DMS 273 treated with DMSO at 0.1 percent for 48 hours (cell line): ENCODE results near the gene SHF.
"Not testable (repeated sequence)": the region's sequence is repeated elsewhere in the genome, so short reads cannot be mapped to it uniquely, and the experiment has no call there.

Source experiments
- DNase-seq: peaks from one replicate; lab custom pipeline; 2025; lab: John Stamatoyannopoulos, UW

SHF gene

GRCh38 chr15:45146405-45146804 is 41.4 kb downstream of the SHF start:
- no peak for DNase-seq

DNA sequence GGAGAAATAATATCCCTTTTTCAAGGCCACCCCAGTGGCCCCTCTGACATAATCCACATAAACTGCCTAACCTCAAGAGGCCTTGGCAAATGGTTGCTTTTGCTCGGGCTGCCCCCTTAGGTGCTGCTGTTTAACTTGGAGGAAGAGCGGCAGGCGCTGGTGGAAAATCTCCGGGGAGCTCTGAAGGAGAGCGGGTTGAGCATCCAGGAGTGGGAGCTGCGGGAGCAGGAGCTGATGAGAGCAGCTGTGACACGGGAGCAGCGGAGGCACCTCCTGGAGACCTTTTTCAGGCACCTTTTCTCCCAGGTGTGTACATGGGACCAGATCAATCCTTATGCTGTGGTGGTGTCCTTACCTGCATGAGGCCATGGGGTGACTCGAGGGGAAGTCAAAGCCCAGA is 43.0 kb downstream of the SHF start:
- DNase-seq = no peak

DNA sequence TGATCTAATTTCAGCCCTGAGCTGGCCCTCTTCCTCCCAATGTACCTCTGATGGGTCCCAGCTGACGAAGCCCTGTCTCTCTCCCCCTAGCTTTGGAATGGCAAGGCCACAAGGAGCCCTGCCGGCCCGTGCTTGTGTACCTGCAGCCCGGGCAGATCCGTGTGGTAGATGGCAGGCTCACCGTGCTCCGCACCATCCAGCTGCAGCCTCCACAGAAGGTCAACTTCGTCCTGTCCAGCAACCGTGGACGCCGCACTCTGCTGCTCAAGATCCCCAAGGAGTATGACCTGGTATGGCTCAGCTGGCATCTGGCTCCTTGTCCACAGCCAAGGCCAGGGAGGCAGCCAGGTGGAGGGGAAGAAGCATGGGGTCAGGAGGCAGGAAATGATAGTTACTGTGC is 43.8 kb downstream of the SHF start:
- no peak for DNase-seq

GRCh38 chr15:45143056-45143455 is 44.7 kb downstream of the SHF start:
- no peak for DNase-seq

DNA sequence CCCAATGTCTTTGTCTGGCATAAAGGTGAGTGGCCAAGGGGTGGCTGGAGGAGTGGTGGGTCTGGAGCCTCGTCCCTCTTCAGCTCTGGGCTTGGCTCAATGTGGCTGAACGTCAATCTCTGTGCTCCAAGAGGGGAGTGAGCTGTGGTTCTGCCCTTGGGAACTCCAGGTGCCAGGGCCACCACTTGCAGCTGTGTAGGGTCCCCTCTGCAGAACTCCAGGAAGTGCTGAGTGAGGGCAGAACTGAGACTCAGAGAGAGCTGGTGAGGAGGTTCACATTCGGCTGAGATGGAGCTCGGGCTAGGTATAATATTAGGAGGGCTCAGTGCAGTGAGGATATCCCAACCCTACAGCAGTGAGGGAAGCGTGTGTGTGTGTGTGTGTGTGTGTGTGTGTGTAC is 46.4 kb downstream of the SHF start:
- no peak for DNase-seq

DNA sequence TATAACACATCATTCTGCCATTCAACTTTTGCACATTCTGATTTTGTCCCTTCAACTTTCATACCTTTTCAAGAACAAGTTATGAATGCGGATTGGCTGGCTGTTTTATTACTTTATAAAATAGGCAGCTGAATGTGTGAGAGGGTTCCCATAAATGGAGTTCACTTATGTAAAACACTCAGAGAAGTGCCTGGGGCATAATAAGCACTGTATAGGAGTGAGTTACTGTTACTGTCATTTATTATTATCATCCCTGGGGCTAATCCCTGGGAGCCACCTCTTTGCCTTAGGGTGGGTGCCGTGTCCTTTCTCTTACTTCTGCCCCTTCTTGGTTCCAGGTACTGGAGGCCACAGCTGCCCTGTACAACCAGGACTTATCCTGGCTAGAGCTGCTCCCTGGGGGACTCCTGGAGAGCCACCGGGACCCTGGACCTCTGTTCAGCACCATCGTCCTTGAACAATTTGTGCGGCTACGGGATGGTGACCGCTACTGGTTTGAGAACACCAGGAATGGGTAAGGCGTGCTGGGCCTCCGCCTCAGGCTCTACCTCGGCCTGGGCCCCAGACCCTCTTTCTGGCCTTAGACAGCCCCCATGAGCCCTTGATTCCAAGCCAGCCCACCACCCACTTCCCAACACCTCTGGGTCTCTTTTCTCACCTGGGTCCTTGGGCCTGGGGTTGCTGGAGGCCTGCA is 47.1 kb downstream of the SHF start:
- no peak for DNase-seq

GRCh38 chr15:45139770-45140169 is 48.0 kb downstream of the SHF start:
- DNase-seq = no peak

DNA sequence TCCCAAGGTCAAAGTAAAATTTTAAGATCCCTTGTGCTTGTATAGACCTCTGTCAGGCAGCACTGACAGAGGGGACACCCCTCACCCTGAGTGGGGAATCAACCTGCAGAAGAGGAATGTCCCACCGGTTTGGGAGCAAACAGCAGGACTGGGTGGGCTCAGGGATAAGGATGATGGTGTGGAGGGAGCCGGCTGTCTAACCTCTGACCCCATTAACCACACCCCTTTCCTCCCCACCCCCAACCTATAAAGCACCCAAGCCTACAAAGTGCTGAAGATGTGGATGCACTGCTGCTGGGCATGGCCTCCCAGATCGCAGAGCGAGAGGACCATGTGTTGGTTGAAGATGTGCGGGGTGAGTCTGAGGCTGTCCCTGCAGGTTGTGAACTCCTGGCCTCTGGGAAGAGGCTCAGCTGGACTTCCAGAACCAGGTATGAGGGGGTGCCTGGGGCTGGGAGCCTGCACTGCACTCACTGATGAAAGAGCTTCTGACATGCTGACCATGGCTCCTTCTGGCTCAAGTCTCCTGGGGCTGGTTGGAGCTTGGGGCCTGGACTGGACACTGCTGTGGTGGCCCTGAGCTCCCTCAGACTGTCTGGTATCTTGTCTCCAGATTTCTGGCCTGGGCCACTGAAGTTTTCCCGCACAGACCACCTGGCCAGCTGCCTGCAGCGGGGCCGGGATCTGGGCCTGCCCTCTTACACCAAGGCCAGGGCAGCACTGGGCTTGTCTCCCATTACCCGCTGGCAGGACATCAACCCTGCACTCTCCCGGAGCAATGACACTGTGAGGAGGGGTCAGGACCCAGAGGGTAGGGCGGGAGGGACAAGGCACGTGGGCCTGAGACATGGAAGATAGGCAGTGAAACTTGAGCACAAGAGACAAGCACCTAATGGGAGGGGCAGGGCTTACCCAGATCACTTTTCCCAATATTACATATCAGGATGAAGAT is 48.7 kb downstream of the SHF start:
- no peak for DNase-seq

DNA sequence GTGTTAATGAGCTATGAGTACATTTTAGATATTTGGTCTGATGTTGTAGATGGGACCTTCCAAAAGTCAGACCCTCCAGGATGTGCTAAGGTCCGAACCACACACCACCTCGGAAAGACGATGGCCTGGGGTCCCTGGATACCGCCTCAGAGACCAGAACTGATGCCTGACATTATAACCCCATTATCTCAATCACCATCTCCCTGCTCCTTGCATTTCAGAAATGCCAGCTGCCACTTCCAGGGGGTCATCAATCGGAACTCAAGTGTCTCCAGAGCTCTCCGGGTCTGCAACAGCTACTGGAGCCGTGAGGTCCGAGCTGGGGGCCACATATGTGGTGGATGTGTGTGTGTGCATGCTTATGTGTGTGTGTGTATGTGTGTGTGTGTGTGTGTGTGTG is 50.1 kb downstream of the SHF start:
- no peak for DNase-seq

GRCh38 chr15:45136378-45136764 is 51.4 kb downstream of the SHF start:
- DNase-seq = no peak

DNA sequence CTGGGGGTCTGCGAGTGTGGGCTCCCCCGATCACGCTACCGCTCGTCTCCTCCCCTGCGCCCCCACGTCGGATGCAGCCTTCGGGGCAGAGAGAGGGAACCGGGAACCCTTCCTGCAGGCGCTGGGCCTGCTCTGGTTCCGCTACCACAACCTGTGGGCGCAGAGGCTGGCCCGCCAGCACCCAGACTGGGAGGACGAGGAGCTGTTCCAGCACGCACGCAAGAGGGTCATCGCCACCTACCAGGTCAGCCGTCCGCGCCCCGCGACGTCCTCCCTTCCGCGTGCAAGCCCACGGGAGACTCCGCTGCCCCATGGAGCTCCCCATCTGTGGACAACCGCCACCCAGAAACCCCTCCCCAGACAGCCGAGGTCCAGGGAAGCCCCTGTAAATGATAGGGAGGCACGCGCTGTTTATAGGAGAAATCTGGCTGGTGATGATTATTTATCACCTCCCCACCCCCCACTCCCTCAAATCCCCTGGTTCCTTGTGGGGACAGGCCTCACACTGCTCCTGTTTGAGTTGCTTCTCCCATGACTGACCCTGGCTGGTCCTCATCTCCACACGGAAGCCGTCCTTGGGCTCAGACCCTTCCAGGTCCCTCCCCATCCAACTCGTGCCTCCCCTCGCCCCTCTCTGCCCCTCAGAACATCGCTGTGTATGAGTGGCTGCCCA is 51.9 kb downstream of the SHF start:
- not testable (repeated sequence) for DNase-seq

DNA sequence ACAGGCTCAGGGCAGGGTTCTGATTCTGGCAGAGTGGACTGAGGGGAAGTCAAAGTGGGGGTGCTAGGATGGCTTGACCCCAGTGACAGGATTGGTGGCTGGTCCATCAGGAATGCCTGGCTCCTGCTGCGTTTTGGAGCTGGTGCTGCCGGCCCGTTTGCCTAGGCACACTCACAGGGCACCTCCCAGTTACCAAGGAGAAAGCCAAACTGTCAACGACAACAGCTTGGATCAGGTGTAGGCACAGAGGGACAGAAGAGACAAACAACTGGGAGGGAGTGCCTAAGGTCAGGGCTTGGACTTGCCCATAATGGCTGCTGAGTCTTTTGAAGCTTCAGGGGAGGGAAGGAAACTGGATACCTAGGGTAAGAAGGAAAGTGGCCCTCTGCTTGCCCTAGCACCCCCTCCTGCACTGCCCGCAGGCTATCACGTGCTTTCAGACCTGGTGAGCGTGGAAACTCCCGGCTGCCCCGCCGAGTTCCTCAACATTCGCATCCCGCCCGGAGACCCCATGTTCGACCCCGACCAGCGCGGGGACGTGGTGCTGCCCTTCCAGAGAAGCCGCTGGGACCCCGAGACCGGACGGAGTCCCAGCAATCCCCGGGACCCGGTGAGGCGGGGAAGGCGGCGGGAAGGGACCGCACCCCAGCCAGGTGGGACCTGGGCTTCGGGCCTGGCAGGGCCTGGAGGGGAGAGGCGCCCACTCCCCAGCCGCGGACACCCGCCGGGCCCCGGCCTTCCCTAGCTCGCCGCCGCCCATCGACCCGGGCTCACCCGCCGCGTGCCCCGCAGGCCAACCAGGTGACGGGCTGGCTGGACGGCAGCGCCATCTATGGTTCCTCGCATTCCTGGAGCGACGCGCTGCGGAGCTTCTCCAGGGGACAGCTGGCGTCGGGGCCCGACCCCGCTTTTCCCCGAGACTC is 52.8 kb downstream of the SHF start:
- no peak for DNase-seq

- DNase-seq = no peak
Observed at GRCh38 chr15:45134046-45134445, 53.7 kb downstream of the SHF start.

GRCh38 chr15:45133561-45133920 is 54.2 kb downstream of the SHF start:
- no peak for DNase-seq

DNA sequence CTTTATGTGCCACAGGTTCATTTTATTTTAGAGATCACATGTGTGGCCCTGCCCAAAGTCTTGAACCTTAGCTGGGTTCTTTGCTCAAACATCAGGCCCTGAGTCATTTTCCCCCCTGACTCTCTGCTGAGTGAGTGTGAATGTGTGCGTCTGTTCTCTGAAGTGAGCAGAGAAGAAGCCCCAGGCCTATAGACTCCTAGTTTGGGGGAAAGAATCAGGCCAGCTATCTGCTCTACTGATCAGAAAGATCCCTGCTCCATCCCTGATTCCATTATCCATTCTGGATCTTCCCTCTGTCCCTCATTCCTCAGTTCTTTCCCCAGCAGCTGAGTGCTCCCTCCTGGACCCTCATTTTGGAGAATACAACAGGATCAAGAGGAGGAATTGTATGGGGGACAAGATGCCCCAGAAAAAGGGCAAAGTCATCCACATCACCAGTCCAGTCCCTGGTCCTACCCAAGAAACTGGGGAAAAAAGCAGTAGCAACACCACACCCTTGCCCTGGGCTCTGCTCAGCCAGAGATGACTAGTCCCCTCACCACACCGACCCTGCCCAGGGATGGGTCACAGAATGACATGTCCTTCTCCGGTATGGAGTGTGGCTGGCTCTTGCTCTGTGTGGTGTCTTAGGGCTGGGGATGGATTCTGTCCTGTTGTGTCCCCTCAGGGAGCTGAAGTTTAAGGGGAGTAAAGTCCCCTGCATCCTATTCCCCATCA is 54.8 kb downstream of the SHF start:
- no peak for DNase-seq

DNA sequence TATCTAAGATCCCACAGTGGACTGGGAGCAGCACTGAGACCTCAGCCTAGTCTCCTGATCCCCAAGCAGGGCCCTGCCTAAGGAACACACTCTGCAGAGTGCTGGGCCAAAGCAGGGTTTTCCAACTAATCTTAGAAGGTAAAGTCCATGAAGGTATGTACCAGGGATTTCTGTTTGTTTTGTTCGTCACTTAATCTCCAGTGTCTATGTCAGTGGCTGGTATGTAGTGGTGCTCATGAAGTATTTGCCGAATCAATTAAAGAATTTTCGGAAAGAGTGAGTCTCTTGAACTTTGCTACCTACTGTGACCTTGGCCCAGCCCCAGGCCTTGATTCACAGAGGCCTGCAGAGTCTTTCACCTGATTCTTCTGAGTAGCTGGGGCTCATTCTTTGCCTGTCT is 56.3 kb downstream of the SHF start:
- DNase-seq = no peak

DNA sequence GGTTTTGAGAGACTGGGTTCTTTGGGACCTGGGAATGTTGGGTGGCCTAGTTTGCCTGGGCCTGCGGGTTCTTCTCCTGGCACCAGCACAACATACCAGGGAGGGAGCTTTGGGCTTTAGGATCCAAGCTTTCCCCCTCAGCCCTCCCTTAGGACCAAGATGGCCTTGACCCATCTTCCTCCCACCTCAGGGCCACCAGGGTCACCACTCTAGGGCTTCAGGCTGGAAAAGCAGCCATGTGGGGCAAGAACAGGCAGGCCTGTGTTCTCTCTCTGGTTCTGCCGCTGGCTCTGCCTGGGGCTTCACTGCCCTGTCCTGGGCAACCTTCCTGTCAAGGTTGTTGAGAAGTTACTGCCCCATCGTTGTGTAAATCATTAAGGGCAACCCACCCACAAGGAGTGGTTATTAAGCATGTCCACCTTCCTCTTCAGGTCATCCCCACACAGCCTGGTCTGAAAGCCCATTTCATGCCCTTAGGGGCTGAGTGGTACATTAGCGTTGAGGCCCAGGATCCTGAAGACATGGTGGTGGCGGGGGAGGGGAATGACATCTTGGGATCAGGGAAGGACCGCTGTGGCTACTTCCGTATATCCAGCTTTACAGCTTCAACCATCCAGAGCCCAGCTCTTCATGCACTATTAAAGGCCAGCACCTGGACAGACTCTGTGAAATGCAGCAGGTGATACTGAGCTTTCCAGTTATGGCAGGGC is 57.3 kb downstream of the SHF start:
- DNase-seq = no peak

DNA sequence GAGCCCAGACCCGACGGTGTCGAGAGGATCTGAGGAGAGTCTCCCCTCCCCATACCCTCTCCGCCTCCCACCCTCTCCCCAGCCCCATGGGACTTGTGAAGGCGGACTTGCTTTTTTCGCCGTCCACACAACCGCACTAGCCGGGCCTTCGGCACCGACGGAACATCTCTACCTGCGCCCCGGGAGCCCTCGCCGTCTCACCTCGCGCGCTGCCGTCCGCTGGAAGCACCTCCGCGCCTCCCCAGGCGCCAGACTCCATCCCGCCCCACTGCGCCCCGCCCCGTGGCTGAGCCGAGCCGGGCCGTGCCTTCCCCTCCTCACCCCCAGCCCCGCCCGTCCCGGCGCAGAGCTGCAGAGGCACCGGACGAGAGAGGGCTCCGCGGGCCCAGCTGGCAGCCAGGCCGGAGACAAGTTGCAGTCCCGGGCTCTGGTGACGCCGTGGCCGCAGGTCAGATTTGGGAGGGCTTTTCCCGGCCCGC is 58.1 kb downstream of the SHF start, which contains the start of the genes DUOX1 and DUOXA1:
Gene DUOX1 (plus strand): TSS at position 344 of the 479 bp plus-strand sequence. CDS start 1,973 bp downstream, outside the sequence.
Gene DUOXA1 (minus strand): TSS at position 229 of the 479 bp plus-strand sequence. CDS start 6,865 bp downstream, outside the sequence.
- no peak for DNase-seq

DNA sequence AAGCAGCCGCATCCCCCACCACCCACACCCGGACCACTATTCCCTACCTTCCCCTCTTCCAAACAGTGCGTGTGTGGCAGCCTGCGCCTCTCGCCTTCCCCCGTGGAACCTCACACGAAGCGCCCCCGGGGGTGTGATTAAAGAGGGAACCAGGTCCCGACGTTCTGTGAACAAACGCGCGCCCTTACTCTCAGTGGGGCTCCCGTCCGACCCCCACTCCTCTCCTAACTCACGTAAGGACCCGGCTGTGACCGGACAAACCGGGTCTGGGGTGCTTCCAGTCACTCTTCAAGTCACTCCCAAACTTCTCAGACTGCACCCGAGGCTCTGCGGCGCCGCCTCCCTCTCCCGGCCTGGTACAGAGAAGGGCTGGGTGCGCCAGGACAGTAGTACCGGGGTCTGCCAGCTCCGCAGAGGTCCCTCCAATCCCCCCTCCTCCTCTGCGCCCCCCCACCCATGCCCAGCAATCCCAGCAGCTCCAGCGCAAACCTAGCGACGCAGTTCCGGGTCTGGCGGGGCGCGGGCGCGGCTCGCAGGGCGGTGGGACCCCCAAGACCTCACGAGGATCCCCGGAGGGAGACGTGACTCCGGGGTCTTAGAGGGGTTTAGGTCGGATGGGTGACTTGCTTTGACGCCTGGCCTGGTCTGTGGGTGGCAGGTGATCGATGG is 58.7 kb downstream of the SHF start:
- no peak for DNase-seq
